Activated T-cell treated with anti-CD3 and anti-CD28 coated beads for 1 hour (primary cell): ENCODE data around the gene CAGE1.

Experiments used
- DNase-seq: peaks from one replicate; pipeline ENCODE4 v3.0.0-alpha.2; 2020; ENCODE audit warnings: low read depth

The CAGE1 gene

GRCh38 chr6:7389451-7390225, at the start of gene CAGE1, which contains the start of gene RIOK1:
CAGE1 (minus strand) TSS chr6:7389742; CDS start chr6:7387173, 2,569 bp downstream.
RIOK1 (plus strand) TSS chr6:7389808; CDS start chr6:7390003, 195 bp downstream.
- peak; percentile 91 for DNase-seq

- DNase-seq = no peak
Observed at GRCh38 chr6:7439228-7439627, 49.7 kb upstream of the CAGE1 start.

- DNase-seq = no peak
Observed at GRCh38 chr6:7438011-7438410, 48.5 kb upstream of the CAGE1 start.

- no peak for DNase-seq
Observed at GRCh38 chr6:7434672-7435071, 45.1 kb upstream of the CAGE1 start.

- DNase-seq = no peak
Observed at GRCh38 chr6:7433121-7433617, 43.6 kb upstream of the CAGE1 start.

GRCh38 chr6:7432391-7433120, 43.0 kb upstream of the CAGE1 start:
- DNase-seq = no peak

- DNase-seq = no peak
Observed at GRCh38 chr6:7431674-7432390, 42.3 kb upstream of the CAGE1 start.

- DNase-seq = no peak
Observed at GRCh38 chr6:7431313-7431673, 41.8 kb upstream of the CAGE1 start.

GRCh38 chr6:7426447-7427169, 37.1 kb upstream of the CAGE1 start:
- DNase-seq = no peak

- no peak for DNase-seq
Observed at GRCh38 chr6:7425808-7426190, 36.3 kb upstream of the CAGE1 start.

GRCh38 chr6:7424967-7425807, 35.6 kb upstream of the CAGE1 start:
- no peak for DNase-seq

GRCh38 chr6:7424058-7424457, 34.5 kb upstream of the CAGE1 start:
- DNase-seq = no peak

GRCh38 chr6:7421066-7421465, 31.5 kb upstream of the CAGE1 start:
- DNase-seq = no peak

- no peak for DNase-seq
Observed at GRCh38 chr6:7419065-7419464, 29.5 kb upstream of the CAGE1 start.

- no peak for DNase-seq
Observed at GRCh38 chr6:7418238-7418905, 28.8 kb upstream of the CAGE1 start.

GRCh38 chr6:7417684-7418083, 28.1 kb upstream of the CAGE1 start:
- no peak for DNase-seq

GRCh38 chr6:7414811-7415210, 25.3 kb upstream of the CAGE1 start:
- no peak for DNase-seq

GRCh38 chr6:7413151-7413823, 23.7 kb upstream of the CAGE1 start:
- no peak for DNase-seq

- no peak for DNase-seq
Observed at GRCh38 chr6:7411328-7411727, 21.8 kb upstream of the CAGE1 start.

- DNase-seq = no peak
Observed at GRCh38 chr6:7410851-7411250, 21.3 kb upstream of the CAGE1 start.
